Calu3 (cell line): ENCODE results near the gene BRS3. TPM values are rescaled to one million over a fixed set of nuclear protein-coding genes. Genes with fewer than 3 reads are reported as not detected.

ENCODE experiments used
- BruUV-seq: library from RNA; stranded (reverse); fragments of 400-500 nt; replicated peaks from 2 replicates; lab custom pipeline; 2021; lab: Mats Ljungman, UMichigan
- CTCF ChIA-PET: fragments of 300-600 bp; sonication (Branson Sonifier 250); formaldehyde crosslinking; loops from one replicate; lab custom pipeline; 2022; ENCODE audit warnings: antibody characterized with exemption; lab: Charles Lee
- DNase-seq: peaks from one replicate; pipeline ENCODE4 v3.0.0; 2022
- H3K27ac Mint-ChIP-seq: one replicate; pipeline ENCODE4 v1.8.0; 2022; ENCODE audit warnings: mixed read lengths; ENCODE audit not compliant: unreplicated experiment
- H3K27me3 Mint-ChIP-seq: one replicate; pipeline ENCODE4 v1.8.0; 2022; ENCODE audit warnings: mixed read lengths; ENCODE audit not compliant: unreplicated experiment
- H3K36me3 Mint-ChIP-seq: one replicate; pipeline ENCODE4 v1.8.0; 2022; ENCODE audit warnings: mild to moderate bottlenecking, moderate library complexity, mixed read lengths; ENCODE audit not compliant: insufficient read depth, unreplicated experiment
- H3K4me1 Mint-ChIP-seq: one replicate; pipeline ENCODE4 v1.8.0; 2022; ENCODE audit warnings: mild to moderate bottlenecking, low read depth, mixed read lengths; ENCODE audit not compliant: unreplicated experiment
- H3K4me3 Mint-ChIP-seq: one replicate; pipeline ENCODE4 v1.8.0; 2022; ENCODE audit warnings: mild to moderate bottlenecking, low read depth, moderate library complexity, mixed read lengths; ENCODE audit not compliant: unreplicated experiment
- H3K9me3 Mint-ChIP-seq: one replicate; pipeline ENCODE4 v1.8.0; 2022; ENCODE audit warnings: low read depth, mixed read lengths; ENCODE audit not compliant: unreplicated experiment
- CTCF ChIP-seq: fragments of 200-600 bp; IDR thresholded peaks from one replicate; pipeline ENCODE4 v1.8.0; 2022; ENCODE audit warnings: antibody characterized with exemption; ENCODE audit not compliant: unreplicated experiment
- intact Hi-C: fragments of 100-400 bp; cut with micrococcal nuclease; formaldehyde crosslinking; loops from one replicate; pipeline ENCODE4 v1.10.0; 2022; ENCODE audit not compliant: unreplicated experiment
- total RNA-seq: library from RNA; stranded (reverse); gene quantifications from 2 replicates; pipeline ENCODE4 v1.2.3, GENCODE V29; 2022

BRS3 gene
- total RNA-seq, 1 experiment from 2014 or later = not detected

GRCh38 chrX:136534131-136534530 lies 46.4 kb downstream of the BRS3 start:
- H3K27me3 Mint-ChIP-seq = no peaks in the 10 kb centered on the region
- no peaks in the 10 kb centered on the region for H3K9me3 Mint-ChIP-seq
- BruUV-seq = no TSS peak
- no peak for TF ChIP-seq CTCF
- intact Hi-C loops = loop anchor here (5.0 kb wide), 1 partner anchor 37 kb away; the partner anchor contains the start of gene HTATSF1
- H3K4me3 Mint-ChIP-seq = peak overlapping the region; percentile 78
- DNase-seq = no peak
- peaks cover 18% of the 10 kb centered on the region for H3K36me3 Mint-ChIP-seq
- no peak overlapping the region for H3K27ac Mint-ChIP-seq
- peaks cover 54% of the 10 kb centered on the region for H3K4me1 Mint-ChIP-seq
- CTCF ChIA-PET = no interaction called here

GRCh38 chrX:136538811-136539210 lies 51.1 kb downstream of the BRS3 start:
- H3K4me1 Mint-ChIP-seq = peaks cover 24% of the 10 kb centered on the region
- no peak overlapping the region for H3K4me3 Mint-ChIP-seq
- CTCF ChIA-PET = no interaction called here
- H3K36me3 Mint-ChIP-seq = peaks cover 18% of the 10 kb centered on the region
- intact Hi-C loops = no loop called here
- TF ChIP-seq CTCF = no peak
- H3K27me3 Mint-ChIP-seq = no peaks in the 10 kb centered on the region
- H3K27ac Mint-ChIP-seq = no peak overlapping the region
- BruUV-seq = no TSS peak
- H3K9me3 Mint-ChIP-seq = no peaks in the 10 kb centered on the region
- DNase-seq = no peak

- no peak for DNase-seq
- no peaks in the 10 kb centered on the region for H3K27me3 Mint-ChIP-seq
- CTCF ChIA-PET = interaction anchor here (1.4 kb wide), 1 partner anchor 8 kb away, joined by 5 read pairs; the partner anchor contains the start of gene VGLL1
- no TSS peak for BruUV-seq
- TF ChIP-seq CTCF = no peak
- intact Hi-C loops = no loop called here
- H3K9me3 Mint-ChIP-seq = no peaks in the 10 kb centered on the region
- peaks cover 18% of the 10 kb centered on the region for H3K36me3 Mint-ChIP-seq
- H3K27ac Mint-ChIP-seq = no peak overlapping the region
- H3K4me1 Mint-ChIP-seq = peaks cover 16% of the 10 kb centered on the region
- no peak overlapping the region for H3K4me3 Mint-ChIP-seq
Measured at GRCh38 chrX:136540226-136540625, 52.5 kb downstream of the BRS3 start.

GRCh38 chrX:136541294-136541693 lies 53.5 kb downstream of the BRS3 start:
- no peaks in the 10 kb centered on the region for H3K27me3 Mint-ChIP-seq
- no peaks in the 10 kb centered on the region for H3K9me3 Mint-ChIP-seq
- no peak for TF ChIP-seq CTCF
- H3K4me3 Mint-ChIP-seq = no peak overlapping the region
- peaks cover 16% of the 10 kb centered on the region for H3K4me1 Mint-ChIP-seq
- intact Hi-C loops = no loop called here
- DNase-seq = no peak
- BruUV-seq = no TSS peak
- peaks cover 22% of the 10 kb centered on the region for H3K36me3 Mint-ChIP-seq
- CTCF ChIA-PET = interaction anchor here (1.4 kb wide), 1 partner anchor 9 kb away, joined by 5 read pairs; the partner anchor contains the start of gene VGLL1
- H3K27ac Mint-ChIP-seq = no peak overlapping the region
